ENCODE results near the gene PAMR1.
"Not testable (repeated sequence)": the region's sequence is repeated elsewhere in the genome, so short reads cannot be mapped to it uniquely, and the experiment has no call there.

Gene PAMR1

GRCh38 chr11:35525501-35526175 lies at the start of gene PAMR1:
TSS of gene PAMR1 (minus strand) at chr11:35525616. CDS start at chr11:35525585, 31 bp downstream.
- DNase-seq, result peak; percentile 22

GRCh38 chr11:35571696-35572095 lies 46.3 kb upstream of the PAMR1 start:
- DNase-seq, result no peak

- DNase-seq, result no peak
Observed at GRCh38 chr11:35567737-35568465, 42.5 kb upstream of the PAMR1 start.

- DNase-seq, result no peak
Observed at GRCh38 chr11:35566885-35567284, 41.5 kb upstream of the PAMR1 start.

GRCh38 chr11:35566181-35566580 lies 40.8 kb upstream of the PAMR1 start:
- no peak for DNase-seq

GRCh38 chr11:35564245-35564595 lies 38.8 kb upstream of the PAMR1 start:
- DNase-seq, result no peak

- DNase-seq, result no peak
Observed at GRCh38 chr11:35563484-35564244, 38.2 kb upstream of the PAMR1 start.

GRCh38 chr11:35559949-35560348 lies 34.5 kb upstream of the PAMR1 start:
- DNase-seq, result no peak

- no peak for DNase-seq
Observed at GRCh38 chr11:35558513-35558912, 33.1 kb upstream of the PAMR1 start.

GRCh38 chr11:35555488-35555887 lies 30.1 kb upstream of the PAMR1 start:
- no peak for DNase-seq

GRCh38 chr11:35554491-35555437 lies 29.3 kb upstream of the PAMR1 start:
- DNase-seq, result no peak

GRCh38 chr11:35553831-35554230 lies 28.4 kb upstream of the PAMR1 start:
- DNase-seq, result peak; percentile 44

GRCh38 chr11:35553021-35553420 lies 27.6 kb upstream of the PAMR1 start:
- DNase-seq, result no peak

- DNase-seq, result no peak
Observed at GRCh38 chr11:35552616-35553015, 27.2 kb upstream of the PAMR1 start.

- no peak for DNase-seq
Observed at GRCh38 chr11:35550374-35551036, 25.1 kb upstream of the PAMR1 start.

GRCh38 chr11:35549787-35550186 lies 24.4 kb upstream of the PAMR1 start:
- DNase-seq, result peak; percentile 59

- no peak for DNase-seq
Observed at GRCh38 chr11:35548925-35549561, 23.6 kb upstream of the PAMR1 start.

GRCh38 chr11:35547995-35548394 lies 22.6 kb upstream of the PAMR1 start:
- not testable (repeated sequence) for DNase-seq

GRCh38 chr11:35546317-35546716 lies 20.9 kb upstream of the PAMR1 start:
- no peak for DNase-seq

GRCh38 chr11:35545391-35546003 lies 20.1 kb upstream of the PAMR1 start:
- no peak for DNase-seq

GRCh38 chr11:35543481-35543880 lies 18.1 kb upstream of the PAMR1 start:
- no peak for DNase-seq
